SU-DHL-6 (cell line): ENCODE data around the gene AP3S1.

Experiments used
- H2AFZ ChIP-seq: fragments of 200-600 bp; sonication (generic); 2 replicates; pipeline ENCODE4 v1.6.1; 2014; ENCODE audit warnings: low read depth, mild to moderate bottlenecking, moderate library complexity, mixed read lengths, antibody characterized with exemption, low read length; ENCODE audit not compliant: severe bottlenecking
- H3F3A ChIP-seq: fragments of 200-600 bp; shearing (Covaris generic); 2 replicates; pipeline ENCODE4 v1.6.0; 2016; ENCODE audit warnings: antibody characterized with exemption, mild to moderate bottlenecking; ENCODE audit not compliant: insufficient read depth
- H3K27ac ChIP-seq: fragments of 200-600 bp; sonication (generic); 2 replicates; pipeline ENCODE4 v1.5.1; 2016; ENCODE audit warnings: low read depth, mild to moderate bottlenecking, low read length, moderate library complexity, mixed read lengths
- H3K27me3 ChIP-seq: fragments of 200-600 bp; sonication (generic), shearing (Covaris generic); 2 replicates; pipeline ENCODE4 v1.6.0; 2014; ENCODE audit warnings: mild to moderate bottlenecking, low read length
- H3K36me3 ChIP-seq: fragments of 200-600 bp; sonication (generic); 2 replicates; pipeline ENCODE4 v1.6.1; 2014; ENCODE audit warnings: mild to moderate bottlenecking, low read length, mixed read lengths
- H3K4me2 ChIP-seq: fragments of 300-600, 200-600 bp; shearing (Covaris generic), sonication (generic); 2 replicates; pipeline ENCODE4 v1.6.0; 2014; ENCODE audit warnings: low read length, low read depth, mild to moderate bottlenecking; ENCODE audit not compliant: poor library complexity, severe bottlenecking
- H3K4me3 ChIP-seq: fragments of 200-600 bp; sonication (generic); 2 replicates; pipeline ENCODE4 v1.5.1; 2014; ENCODE audit warnings: antibody characterized with exemption, low read length, mild to moderate bottlenecking, mixed read lengths; ENCODE audit not compliant: insufficient read depth, poor library complexity, severe bottlenecking
- H3K79me2 ChIP-seq: fragments of 200-600 bp; sonication (generic); 2 replicates; pipeline ENCODE4 v1.6.1; 2014; ENCODE audit warnings: mild to moderate bottlenecking, low read length, moderate library complexity; ENCODE audit not compliant: insufficient read depth
- H3K9ac ChIP-seq: fragments of 200-600 bp; sonication (generic); 2 replicates; pipeline ENCODE4 v1.7.0; 2014; ENCODE audit warnings: mild to moderate bottlenecking, low read length
- H3K9me2 ChIP-seq: fragments of 200-600 bp; sonication (generic); replicated peaks from 2 replicates; pipeline ENCODE4 v1.6.1; 2014; ENCODE audit warnings: low read length; ENCODE audit not compliant: insufficient read depth
- H3K9me3 ChIP-seq: fragments of 200-600 bp; sonication (generic); 2 replicates; pipeline ENCODE4 v1.6.1; 2014; ENCODE audit warnings: low read length, mixed read lengths; ENCODE audit not compliant: insufficient read depth
- H4K20me1 ChIP-seq: fragments of 200-600 bp; sonication (generic); 2 replicates; pipeline ENCODE4 v1.6.1; 2014; ENCODE audit warnings: low read depth, mild to moderate bottlenecking, antibody characterized with exemption, low read length, moderate library complexity, mixed read lengths
- CTCF ChIP-seq: fragments of 200-600 bp; sonication (generic); IDR thresholded peaks from one replicate; pipeline ENCODE4 v1.5.1; 2017; ENCODE audit warnings: antibody characterized with exemption, mild to moderate bottlenecking, low read length, moderate library complexity; ENCODE audit not compliant: insufficient read depth, poor library complexity, severe bottlenecking
- EZH2phosphoT487 ChIP-seq: fragments of 200-600 bp; sonication (generic), shearing (Covaris generic); conservative IDR thresholded peaks from 2 replicates; pipeline ENCODE4 v1.6.1; 2018; ENCODE audit warnings: mild to moderate bottlenecking, antibody characterized with exemption, low read length, moderate library complexity, mixed read lengths

The AP3S1 gene

GRCh38 chr5:115941051-115941675 is 99.4 kb downstream of the AP3S1 start:
- H3K9ac ChIP-seq: no peak overlapping the region
- H4K20me1 ChIP-seq: no peaks in the 10 kb centered on the region
- H3K9me2 ChIP-seq: no peaks in the 10 kb centered on the region
- H3K27me3 ChIP-seq: no peaks in the 10 kb centered on the region
- H3K4me3 ChIP-seq: no peak overlapping the region
- no peak overlapping the region for H3K4me2 ChIP-seq
- no peak overlapping the region for H2AFZ ChIP-seq
- H3F3A ChIP-seq: no peaks in the 10 kb centered on the region
- H3K79me2 ChIP-seq: no peaks in the 10 kb centered on the region
- TF ChIP-seq CTCF (no peak), EZH2phosphoT487 (no peak)
- no peaks in the 10 kb centered on the region for H3K36me3 ChIP-seq
- H3K27ac ChIP-seq: no peak overlapping the region
- H3K9me3 ChIP-seq: no peaks in the 10 kb centered on the region

GRCh38 chr5:115944501-115944900 is 102.8 kb downstream of the AP3S1 start:
- no peaks in the 10 kb centered on the region for H3K36me3 ChIP-seq
- H3K27me3 ChIP-seq: no peaks in the 10 kb centered on the region
- no peaks in the 10 kb centered on the region for H3F3A ChIP-seq
- H3K9me2 ChIP-seq: no peaks in the 10 kb centered on the region
- TF ChIP-seq EZH2phosphoT487: no peak
- TF ChIP-seq CTCF: no peak
- H2AFZ ChIP-seq: no peak overlapping the region
- no peaks in the 10 kb centered on the region for H4K20me1 ChIP-seq
- H3K9ac ChIP-seq: no peak overlapping the region
- H3K4me2 ChIP-seq: no peak overlapping the region
- no peaks in the 10 kb centered on the region for H3K79me2 ChIP-seq
- H3K27ac ChIP-seq: no peak overlapping the region
- no peaks in the 10 kb centered on the region for H3K9me3 ChIP-seq
- H3K4me3 ChIP-seq: no peak overlapping the region

GRCh38 chr5:115946655-115947054 is 104.9 kb downstream of the AP3S1 start:
- Histone ChIP-seq H3K4me2 (no peak overlapping the region), H3K27me3 (no peaks in the 10 kb centered on the region), H2AFZ (no peak overlapping the region), H3K27ac (no peak overlapping the region), H3K9ac (no peak overlapping the region), H3K9me2 (no peaks in the 10 kb centered on the region), H3F3A (no peaks in the 10 kb centered on the region), H4K20me1 (no peaks in the 10 kb centered on the region), H3K4me3 (no peak overlapping the region), H3K9me3 (no peaks in the 10 kb centered on the region), H3K79me2 (no peaks in the 10 kb centered on the region), H3K36me3 (no peaks in the 10 kb centered on the region)
- TF ChIP-seq CTCF: no peak
- no peak for TF ChIP-seq EZH2phosphoT487
